Gastroesophageal sphincter (tissue), 3 donors: ENCODE measurements around the gene PRG3.

ENCODE experiments used
- CTCF ChIP-seq, 4 experiments: fragments of 200-600 bp in 2 of 4; fragments of 450-650 bp in 2 of 4; sonication (generic) in 1 of 4; IDR thresholded peaks; one replicate each; pipeline ENCODE4 v1.5.1; 2017 to 2019; ENCODE audit warnings: antibody characterized with exemption in 4 of 4, mild to moderate bottlenecking in 2 of 4, moderate library complexity in 2 of 4
- EP300 ChIP-seq: sonication (generic); formaldehyde crosslinking; IDR thresholded peaks from one replicate; pipeline ENCODE4 v1.6.1; 2017; ENCODE audit warnings: antibody characterized with exemption, mild to moderate bottlenecking
- POLR2AphosphoS5 ChIP-seq: sonication (generic); formaldehyde crosslinking; IDR thresholded peaks from one replicate; pipeline ENCODE4 v1.6.1; 2017; ENCODE audit warnings: antibody characterized with exemption

GRCh38 chr11:57336111-57336666 lies 44.8 kb downstream of the PRG3 start:
- TF ChIP-seq EP300 = no peak
- no peak for TF ChIP-seq CTCF (IDR thresholded peaks at IDR 0.05)
- no peak for TF ChIP-seq POLR2AphosphoS5
